Gastroesophageal sphincter (tissue), 4 donors: ENCODE results near the gene CCDC51. TPM values are rescaled to one million over a fixed set of nuclear protein-coding genes. Genes with fewer than 3 reads are reported as not detected.

Experiments
- ATAC-seq: fragments of 150-250 bp; one replicate; pipeline ENCODE4 v1.9.1; 2016; ENCODE audit warnings: mild to moderate bottlenecking, moderate library complexity
- H3K27ac ChIP-seq, 4 donors: fragments of 200-600 bp; sonication (generic) in 3 of 4; 1 replicate in 3 of 4; 2 replicates in 1 of 4; pipeline ENCODE4 v1.5.1; 2016 to 2019
- H3K27me3 ChIP-seq: fragments of 200-600 bp; sonication (generic); one replicate; pipeline ENCODE4 v1.5.1; 2019
- H3K36me3 ChIP-seq, 2 donors: fragments of 200-600 bp; sonication (generic); one replicate each; pipeline ENCODE4 v1.5.1; 2019; ENCODE audit warnings: control low read depth in 1 of 2
- H3K4me1 ChIP-seq, 3 donors: fragments of 200-600 bp; sonication (generic); 1 replicate in 2 of 3; 2 replicates in 1 of 3; pipeline ENCODE4 v1.5.1; 2016 to 2019; ENCODE audit warnings: control low read depth in 2 of 3
- H3K4me3 ChIP-seq, 2 donors: fragments of 200-600 bp; sonication (generic); one replicate each; pipeline ENCODE4 v1.5.1; 2019; ENCODE audit warnings: mild to moderate bottlenecking in 1 of 2, moderate library complexity in 1 of 2
- H3K9me3 ChIP-seq, 3 donors: fragments of 200-600 bp; sonication (generic); one replicate each; pipeline ENCODE4 v1.5.1; 2017 to 2019; ENCODE audit warnings: control low read depth in 2 of 3
- EP300 ChIP-seq: sonication (generic); formaldehyde crosslinking; IDR thresholded peaks from one replicate; pipeline ENCODE4 v1.6.1; 2017; ENCODE audit warnings: antibody characterized with exemption, mild to moderate bottlenecking
- POLR2A ChIP-seq, 2 donors: fragments of 450-650 bp; IDR thresholded peaks; one replicate each; pipeline ENCODE4 v1.6.1; 2017; ENCODE audit warnings: antibody characterized with exemption in 2 of 2, mild to moderate bottlenecking in 2 of 2, moderate library complexity in 1 of 2
- POLR2AphosphoS5 ChIP-seq: sonication (generic); formaldehyde crosslinking; IDR thresholded peaks from one replicate; pipeline ENCODE4 v1.6.1; 2017; ENCODE audit warnings: antibody characterized with exemption
- WGBS, 2 donors: methylation state at CpG; one replicate each; pipeline ENCODE4 v1.1.5; 2018; ENCODE audit warnings: low coverage in 1 of 2; 5-methylcytosine and 5-hydroxymethylcytosine counted together
- total RNA-seq, 4 donors: library from RNA; depleted of rRNA; stranded (reverse); fragments of >200 nt; gene quantifications; one replicate each; pipeline ENCODE4 v1.1.0, GENCODE V29; 2016
- TF ChIP-seq, protein P1 (sequence below), 4 experiments: fragments of 200-600 bp in 2 of 4; fragments of 450-650 bp in 2 of 4; sonication (generic) in 1 of 4; IDR thresholded peaks; one replicate each; pipeline ENCODE4 v1.5.1; 2017 to 2019; ENCODE audit warnings: antibody characterized with exemption in 4 of 4, mild to moderate bottlenecking in 2 of 4, moderate library complexity in 2 of 4

The CCDC51 gene
- total RNA-seq, 4 donors from 2014 or later = 10.2 to 32.6 (median 26.3) TPM

DNA sequence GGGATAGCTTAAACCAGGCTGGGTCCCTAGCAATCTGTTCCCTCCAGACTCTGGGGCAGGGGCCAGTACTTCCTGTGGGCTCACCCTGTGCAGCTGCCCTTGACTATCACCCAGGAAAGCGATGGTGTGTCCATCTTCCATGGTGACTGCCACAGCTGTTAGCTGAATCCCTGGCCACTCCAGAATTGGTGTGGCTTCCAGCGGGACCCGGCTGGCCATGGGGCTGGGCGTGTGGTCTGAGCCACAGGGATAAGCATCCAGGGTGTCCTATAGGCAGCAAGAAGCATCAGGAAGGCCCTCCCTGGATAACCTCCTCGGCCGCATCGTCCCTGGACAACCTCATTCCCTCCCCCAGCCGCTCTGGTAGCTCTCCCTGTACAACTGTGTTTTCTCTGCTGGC, 17.2 kb downstream of the CCDC51 start:
- ATAC-seq = no peak
- H3K4me3 ChIP-seq = no peak overlapping the region
- H3K27me3 ChIP-seq = no peaks in the 10 kb centered on the region
- WGBS, 2 donors = 56 to 79% methylated on average over 3 to 4 of the region's 8 CpGs
- H3K36me3 ChIP-seq = peaks cover 0 to 67% of the 10 kb centered on the region in 2 donors
- H3K27ac ChIP-seq = peak overlapping the region in 2 of 4 donors; percentile 98 to 99
- no peaks in the 10 kb centered on the region for H3K9me3 ChIP-seq
- TF ChIP-seq POLR2AphosphoS5 = no peak
- TF ChIP-seq POLR2A (IDR thresholded peaks at IDR 0.05) = no peak
- no peak for TF ChIP-seq EP300
- TF ChIP-seq, protein P1, sequence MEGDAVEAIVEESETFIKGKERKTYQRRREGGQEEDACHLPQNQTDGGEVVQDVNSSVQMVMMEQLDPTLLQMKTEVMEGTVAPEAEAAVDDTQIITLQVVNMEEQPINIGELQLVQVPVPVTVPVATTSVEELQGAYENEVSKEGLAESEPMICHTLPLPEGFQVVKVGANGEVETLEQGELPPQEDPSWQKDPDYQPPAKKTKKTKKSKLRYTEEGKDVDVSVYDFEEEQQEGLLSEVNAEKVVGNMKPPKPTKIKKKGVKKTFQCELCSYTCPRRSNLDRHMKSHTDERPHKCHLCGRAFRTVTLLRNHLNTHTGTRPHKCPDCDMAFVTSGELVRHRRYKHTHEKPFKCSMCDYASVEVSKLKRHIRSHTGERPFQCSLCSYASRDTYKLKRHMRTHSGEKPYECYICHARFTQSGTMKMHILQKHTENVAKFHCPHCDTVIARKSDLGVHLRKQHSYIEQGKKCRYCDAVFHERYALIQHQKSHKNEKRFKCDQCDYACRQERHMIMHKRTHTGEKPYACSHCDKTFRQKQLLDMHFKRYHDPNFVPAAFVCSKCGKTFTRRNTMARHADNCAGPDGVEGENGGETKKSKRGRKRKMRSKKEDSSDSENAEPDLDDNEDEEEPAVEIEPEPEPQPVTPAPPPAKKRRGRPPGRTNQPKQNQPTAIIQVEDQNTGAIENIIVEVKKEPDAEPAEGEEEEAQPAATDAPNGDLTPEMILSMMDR (IDR thresholded peaks at IDR 0.05) = no peak
- H3K4me1 ChIP-seq = peaks cover 0 to 73% (median 32%) of the 10 kb centered on the region in 3 donors

DNA sequence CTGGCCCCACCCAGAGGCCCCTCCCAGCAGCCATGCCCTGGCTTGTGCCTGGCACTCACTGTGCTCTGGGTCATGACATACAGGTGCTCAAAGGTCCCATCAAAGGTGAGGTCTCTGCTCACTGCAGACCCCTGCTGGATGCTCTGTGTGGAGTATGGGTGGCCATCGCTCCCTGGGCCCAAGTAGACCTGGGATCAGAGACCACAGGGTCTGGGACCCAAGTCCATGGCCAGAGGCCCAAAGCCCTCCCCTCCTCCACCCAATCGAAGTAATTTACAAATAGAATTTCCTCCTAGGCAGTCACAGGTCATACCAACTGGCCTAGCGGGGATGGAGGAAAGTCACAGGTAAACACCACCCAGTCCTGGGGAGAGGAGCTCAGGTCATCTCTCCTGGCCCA, 17.6 kb downstream of the CCDC51 start:
- no peak for ATAC-seq
- WGBS, 2 donors = no CpG with 5 or more reads among the region's 3 CpGs
- peaks cover 0 to 69% (median 32%) of the 10 kb centered on the region in 3 donors for H3K4me1 ChIP-seq
- H3K27ac ChIP-seq = peak overlapping the region in 1 of 4 donors; percentile 98
- TF ChIP-seq EP300 (no peak), POLR2A (IDR thresholded peaks at IDR 0.05) (no peak), POLR2AphosphoS5 (no peak)
- TF ChIP-seq, protein P1 (IDR thresholded peaks at IDR 0.05) = no peak
- no peaks in the 10 kb centered on the region for H3K27me3 ChIP-seq
- H3K36me3 ChIP-seq = peaks cover 0 to 71% of the 10 kb centered on the region in 2 donors
- no peaks in the 10 kb centered on the region for H3K9me3 ChIP-seq
- no peak overlapping the region for H3K4me3 ChIP-seq

DNA sequence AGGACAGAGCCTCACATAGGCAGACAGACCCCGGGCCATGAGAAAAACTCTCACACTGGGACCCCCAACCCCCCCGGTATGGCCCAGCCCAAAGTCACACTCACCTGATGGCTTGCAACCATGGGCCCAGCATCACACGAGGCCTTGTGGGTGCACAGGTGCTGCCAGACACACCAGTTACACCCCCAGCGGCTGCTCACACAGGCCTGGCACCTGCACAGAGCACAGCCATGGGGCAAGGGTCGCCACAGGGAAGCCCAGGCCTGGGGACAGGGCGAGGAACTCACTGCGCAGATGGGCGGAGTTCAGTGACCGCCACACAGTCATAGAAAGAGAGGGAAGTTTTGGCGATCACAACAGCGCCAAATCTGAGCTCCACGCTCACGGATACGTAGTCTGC, 19.4 kb downstream of the CCDC51 start:
- Histone ChIP-seq H3K4me1 (peaks cover 0 to 54% (median 20%) of the 10 kb centered on the region in 3 donors), H3K27ac (no peak overlapping the region), H3K27me3 (no peaks in the 10 kb centered on the region), H3K9me3 (no peaks in the 10 kb centered on the region), H3K36me3 (peaks cover 0 to 88% of the 10 kb centered on the region in 2 donors), H3K4me3 (no peak overlapping the region)
- 85 to 100% methylated on average over 3 to 7 of the region's 14 CpGs for WGBS, 2 donors
- no peak for ATAC-seq
- TF ChIP-seq, protein P1 (IDR thresholded peaks at IDR 0.05) = no peak
- no peak for TF ChIP-seq EP300
- no peak for TF ChIP-seq POLR2A (IDR thresholded peaks at IDR 0.05)
- TF ChIP-seq POLR2AphosphoS5 = no peak

DNA sequence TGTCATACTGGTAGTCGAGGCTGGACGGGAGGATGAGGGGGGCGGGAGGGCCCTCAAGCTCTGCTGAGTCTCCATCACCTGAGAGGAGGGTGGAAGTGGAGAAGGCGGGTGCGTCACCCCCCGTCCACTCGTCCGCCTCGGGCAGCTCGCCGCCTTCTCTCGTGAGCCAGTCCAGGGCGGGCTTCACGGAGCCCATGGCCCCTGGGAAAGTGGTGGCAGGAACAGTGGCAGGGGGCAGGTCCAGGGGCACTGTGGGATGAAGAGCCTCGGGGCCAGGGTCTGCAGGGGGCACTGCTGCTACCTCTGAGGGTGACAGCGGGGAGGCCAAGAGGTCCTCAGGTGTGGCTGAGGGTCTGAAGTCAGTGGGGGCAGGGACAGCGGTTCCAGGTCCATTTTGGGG, 20.3 kb downstream of the CCDC51 start:
- Histone ChIP-seq H3K27ac (no peak overlapping the region), H3K4me1 (peaks cover 0 to 54% (median 10%) of the 10 kb centered on the region in 3 donors), H3K4me3 (no peak overlapping the region), H3K9me3 (no peaks in the 10 kb centered on the region), H3K36me3 (peaks cover 0 to 98% of the 10 kb centered on the region in 2 donors), H3K27me3 (no peaks in the 10 kb centered on the region)
- no peak for ATAC-seq
- no peak for TF ChIP-seq POLR2AphosphoS5
- TF ChIP-seq EP300 = no peak
- no peak for TF ChIP-seq POLR2A (IDR thresholded peaks at IDR 0.05)
- TF ChIP-seq, protein P1 (IDR thresholded peaks at IDR 0.05) = no peak
- WGBS, 2 donors = 80% methylated on average over 1 of the region's 17 CpGs; no CpG with 5 or more reads in 1 of the 2 donors

DNA sequence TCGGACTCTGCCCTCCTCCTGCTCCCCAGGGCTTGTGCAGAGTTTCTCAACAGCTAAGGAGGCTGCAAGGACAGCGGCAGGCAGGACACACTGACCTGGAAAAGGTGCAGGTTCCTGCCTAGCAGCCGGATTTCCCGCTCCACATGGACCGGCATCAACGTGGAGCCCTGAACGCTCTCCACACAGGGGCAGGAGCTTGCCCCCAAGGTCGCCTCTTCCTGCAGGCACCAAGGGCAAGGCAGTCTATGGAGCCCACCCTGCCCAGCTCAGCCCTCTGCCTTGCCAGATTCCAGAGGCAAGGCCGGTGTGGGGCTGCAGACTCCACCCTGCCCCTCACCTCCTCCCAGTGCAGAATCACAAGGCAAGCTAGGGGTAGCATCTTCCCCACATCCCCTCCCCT, 20.8 kb downstream of the CCDC51 start:
- H3K4me3 ChIP-seq = no peak overlapping the region
- WGBS, 2 donors = no CpG with 5 or more reads among the region's 9 CpGs
- H3K27me3 ChIP-seq = no peaks in the 10 kb centered on the region
- H3K4me1 ChIP-seq = peaks cover 0 to 54% (median 6%) of the 10 kb centered on the region in 3 donors
- H3K27ac ChIP-seq = no peak overlapping the region
- TF ChIP-seq POLR2A (IDR thresholded peaks at IDR 0.05) (no peak), POLR2AphosphoS5 (no peak)
- TF ChIP-seq, protein P1 (IDR thresholded peaks at IDR 0.05) = no peak
- no peaks in the 10 kb centered on the region for H3K9me3 ChIP-seq
- peaks cover 0 to 100% of the 10 kb centered on the region in 2 donors for H3K36me3 ChIP-seq
- ATAC-seq = no peak
